HG03342 (cell line): Measurements from ENCODE around the gene POPDC2.

Experiments
- ATAC-seq: cut with Tn5 transposase; IDR thresholded peaks from one replicate; pipeline ENCODE4 v1.9.1; 2021; ENCODE audit warnings: mild to moderate bottlenecking, moderate library complexity; ENCODE audit not compliant: unreplicated experiment

The POPDC2 gene

DNA sequence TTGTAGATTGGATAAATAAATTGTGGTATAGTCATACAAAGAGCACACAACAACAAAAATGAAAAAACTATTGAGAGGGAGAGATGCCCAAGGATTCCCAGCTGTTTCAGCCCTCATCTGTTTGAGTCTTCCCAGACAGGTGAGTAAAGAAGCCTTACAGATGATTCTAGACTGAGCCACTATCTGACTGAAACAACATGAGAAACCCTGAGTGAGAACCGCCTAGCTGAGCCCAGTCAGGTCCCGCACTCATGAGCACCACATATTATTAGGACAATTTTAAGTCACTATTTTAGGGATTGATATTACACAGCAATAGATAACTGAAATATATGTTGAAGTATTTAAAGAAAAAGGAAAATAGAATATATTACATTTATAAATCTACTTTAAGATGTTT is 19.0 kb downstream of the POPDC2 start:
- no peak for ATAC-seq

DNA sequence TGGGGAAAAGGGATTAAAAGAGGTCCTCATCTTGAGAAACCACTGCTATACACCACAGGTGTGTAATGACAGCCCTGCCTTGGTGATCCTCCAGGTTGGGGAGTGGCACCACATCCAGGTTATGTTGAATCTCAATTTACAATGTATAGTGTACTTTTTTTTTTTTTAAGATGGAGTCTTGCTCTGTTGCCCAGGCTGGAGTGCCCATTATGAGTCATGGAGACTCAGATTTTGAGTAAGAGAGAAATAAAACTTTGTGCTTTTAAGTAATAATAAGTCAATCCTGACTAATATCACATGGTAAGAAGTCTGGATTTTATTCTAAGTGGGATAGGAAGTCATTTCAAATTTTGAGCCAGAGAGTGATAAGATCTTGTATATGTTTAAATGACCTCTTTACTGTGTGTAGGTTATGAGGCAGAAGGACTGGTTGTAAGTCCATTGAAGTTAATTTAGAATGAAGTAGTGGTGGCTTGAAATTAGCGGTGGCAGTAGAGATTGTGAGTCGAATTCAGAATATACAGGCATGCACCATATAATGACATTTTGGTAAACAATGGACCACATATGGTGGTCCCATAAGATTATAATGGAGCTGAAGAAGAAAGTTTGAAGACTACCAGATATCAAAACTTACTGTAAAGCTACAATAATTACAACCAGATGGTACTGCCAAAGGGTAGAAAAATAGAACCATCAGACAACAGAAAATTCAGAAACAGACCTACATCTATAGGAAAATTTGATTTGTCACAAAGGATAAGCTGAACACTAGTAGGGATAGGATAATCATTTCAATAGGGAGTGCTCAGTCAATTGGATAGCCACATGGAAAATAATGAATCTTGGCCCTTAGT is 20.7 kb downstream of the POPDC2 start:
- no peak for ATAC-seq

DNA sequence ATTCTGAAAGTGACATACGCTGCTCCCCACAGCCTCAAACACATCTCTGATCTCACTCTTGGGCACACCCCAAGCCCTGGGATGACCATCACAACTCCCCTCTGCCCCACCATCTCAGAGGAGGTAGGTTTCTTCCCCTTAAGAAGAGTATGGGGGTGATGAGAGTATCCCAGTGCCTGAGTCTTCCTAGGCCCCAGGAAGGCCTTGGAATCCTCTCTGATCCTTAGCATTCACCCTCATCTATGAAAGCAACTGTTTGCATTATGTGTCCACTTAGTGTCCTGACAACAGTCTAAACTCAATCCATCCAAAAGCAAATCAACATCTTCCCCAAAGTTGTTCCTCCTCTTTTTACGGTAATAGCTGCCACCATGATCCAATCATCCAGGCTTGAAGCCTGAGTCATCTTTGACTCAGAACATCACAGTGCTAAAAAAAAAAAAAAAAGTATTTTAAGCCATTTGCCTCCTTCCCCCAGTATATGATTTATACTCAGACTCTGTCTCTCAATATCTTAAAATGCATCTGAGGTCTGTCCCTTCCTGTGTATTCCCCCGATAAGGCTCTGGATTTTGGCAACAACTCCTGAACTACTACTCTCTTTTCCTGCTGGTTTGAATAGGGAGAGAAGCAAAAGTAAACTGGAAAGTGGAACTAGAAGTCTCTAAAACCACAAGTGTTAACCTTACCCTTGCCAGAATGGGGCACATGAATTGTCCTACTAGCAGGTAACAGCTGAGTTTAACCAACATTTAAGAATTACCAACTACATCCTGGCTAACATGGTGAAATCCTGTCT is 22.5 kb downstream of the POPDC2 start:
- peak; percentile 38 for ATAC-seq

DNA sequence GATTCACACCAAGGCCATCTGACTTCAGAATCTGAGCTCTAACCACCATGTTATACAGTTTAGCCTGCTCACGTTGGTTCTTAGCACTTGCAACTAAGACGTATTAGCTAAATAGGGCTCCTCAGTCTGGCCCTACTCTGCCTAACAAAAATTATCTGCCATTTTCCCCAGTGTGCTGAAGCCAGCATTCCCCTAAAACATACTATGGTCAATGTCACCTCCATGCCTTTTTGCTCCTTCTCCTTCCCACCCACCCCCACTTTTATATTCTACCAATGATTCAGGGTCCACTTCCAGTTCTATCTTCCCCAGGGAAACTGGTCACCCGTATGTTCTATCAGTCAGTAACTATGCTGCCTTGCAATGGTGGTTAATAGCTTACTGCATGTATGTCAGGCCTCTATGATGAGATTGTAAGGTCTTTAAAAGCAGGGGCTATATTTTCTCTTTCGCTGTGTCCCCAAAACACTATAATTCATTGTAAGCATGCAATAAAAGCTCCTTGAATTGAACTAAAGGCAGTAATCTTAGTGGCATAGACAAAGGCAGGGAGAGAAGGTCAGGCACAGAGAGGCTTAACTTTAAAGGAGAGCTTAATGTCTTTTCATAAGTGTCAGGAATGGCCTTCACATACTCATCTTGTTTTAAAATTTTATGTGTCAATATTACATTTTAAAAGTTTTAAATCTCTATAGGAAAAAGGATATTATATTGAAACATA is 23.3 kb downstream of the POPDC2 start:
- no peak for ATAC-seq

DNA sequence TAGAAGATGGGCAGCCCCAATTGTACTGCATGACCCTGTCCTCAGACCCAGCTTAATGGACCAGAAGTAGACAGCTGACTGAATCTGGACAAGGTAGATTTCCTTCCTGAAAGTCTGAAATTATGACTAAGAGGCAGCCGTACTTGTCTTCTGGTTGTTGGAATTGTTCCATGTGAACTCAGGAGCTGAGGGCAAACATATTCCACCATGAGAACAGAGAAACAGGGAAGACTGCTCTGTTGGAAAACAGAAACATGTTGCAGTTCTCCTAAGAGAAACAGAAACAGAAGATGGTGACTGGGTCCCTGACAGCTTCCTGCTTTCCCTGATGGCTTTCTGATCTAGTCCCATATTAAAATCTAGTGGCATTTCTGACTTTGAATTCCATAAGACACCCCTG is 24.1 kb downstream of the POPDC2 start:
- no peak for ATAC-seq

DNA sequence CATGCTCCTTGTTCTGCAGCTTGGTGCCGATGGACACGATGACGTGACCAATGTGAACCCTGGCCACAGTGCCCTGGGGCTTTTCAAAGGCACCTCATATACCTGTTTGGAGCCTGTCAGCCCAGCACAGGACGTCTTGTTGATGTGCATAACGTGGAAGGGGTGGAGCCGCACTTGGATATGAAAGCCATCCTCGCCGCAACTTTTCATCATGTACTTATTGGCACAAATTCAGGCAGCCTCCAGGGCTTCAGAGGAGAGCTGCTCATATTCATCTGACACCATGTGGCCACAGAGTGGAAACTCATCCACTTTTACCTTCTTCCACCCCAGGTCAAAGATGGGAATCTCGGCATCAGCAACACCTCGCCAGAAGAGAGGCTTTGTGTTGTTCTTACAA is 24.7 kb downstream of the POPDC2 start:
- no peak for ATAC-seq

DNA sequence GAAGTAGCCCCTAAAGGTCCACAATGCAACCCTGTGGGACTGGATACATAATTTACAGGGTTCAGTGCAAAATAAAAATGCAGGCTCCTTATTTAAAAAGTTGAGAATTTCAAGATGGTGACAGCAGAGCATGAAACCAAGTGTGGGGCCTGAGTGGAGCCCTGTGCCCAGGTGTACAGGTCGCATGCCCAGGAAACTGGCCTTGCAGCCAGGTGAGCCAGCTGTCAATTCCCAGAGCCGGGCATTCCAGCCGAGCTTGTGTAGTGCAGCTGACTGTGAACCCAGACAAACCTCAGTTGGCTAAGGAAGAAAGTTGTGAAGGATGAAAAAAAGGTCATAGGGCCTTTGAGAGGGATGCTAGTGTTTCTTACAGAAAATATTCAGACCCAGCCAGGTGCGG is 27.6 kb downstream of the POPDC2 start:
- no peak for ATAC-seq

DNA sequence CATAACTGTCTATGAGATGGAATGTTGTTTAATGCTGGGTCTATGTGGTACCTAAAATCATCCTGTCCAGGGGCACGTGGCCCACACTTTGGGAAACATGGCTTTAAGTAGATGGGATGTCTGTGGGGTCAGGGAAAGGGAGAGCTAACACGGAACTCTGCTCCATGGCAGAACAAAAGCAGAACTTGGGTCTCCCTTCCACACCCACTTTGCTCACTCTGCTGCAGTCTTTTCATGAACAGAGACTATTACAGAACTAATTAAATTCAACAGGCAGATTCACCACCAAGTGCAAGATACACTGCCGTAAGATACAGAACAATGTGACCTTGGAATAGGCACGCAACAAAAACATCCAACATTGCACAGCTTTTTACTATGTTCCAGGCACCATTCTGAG is 28.2 kb downstream of the POPDC2 start:
- no peak for ATAC-seq

DNA sequence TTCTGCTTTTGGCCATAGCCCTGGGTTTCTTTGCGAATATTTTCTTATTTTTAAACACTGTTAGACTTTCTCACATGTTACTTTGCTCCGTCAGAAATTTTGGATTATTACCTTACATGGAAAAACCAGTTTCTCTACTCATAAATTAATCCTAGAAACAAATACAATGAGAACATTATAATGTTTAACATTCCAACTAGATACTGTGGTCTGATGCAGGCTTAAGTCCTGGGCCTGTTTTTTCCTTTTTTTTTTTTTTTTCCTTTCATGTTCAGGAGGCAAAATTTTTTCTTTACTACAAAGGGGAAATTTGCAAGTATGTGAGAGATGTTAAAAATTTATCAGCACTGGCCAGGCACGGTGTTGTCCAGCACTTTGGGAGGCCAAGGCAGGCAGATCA is 28.9 kb downstream of the POPDC2 start:
- no peak for ATAC-seq

DNA sequence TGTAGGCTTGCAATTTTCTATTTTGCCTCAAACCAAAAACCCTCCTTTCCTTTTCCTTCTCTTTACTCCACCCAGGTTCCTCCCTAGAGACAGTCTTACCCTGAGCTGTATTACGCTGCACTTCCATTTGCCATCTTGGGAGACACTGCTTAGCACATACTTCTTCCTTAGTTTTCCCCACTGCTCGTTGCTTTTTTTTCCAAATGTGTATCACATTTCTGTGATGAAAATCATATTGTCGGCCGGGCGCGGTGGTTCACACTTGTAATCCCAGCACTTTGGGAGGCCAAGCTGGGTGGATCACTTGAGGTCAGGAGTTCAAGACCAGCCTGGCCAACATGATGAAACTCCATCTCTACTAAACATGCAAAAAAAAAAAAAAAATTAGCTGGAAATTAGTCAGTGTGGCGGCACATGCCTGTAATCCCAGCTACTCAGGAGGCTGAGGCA is 29.5 kb downstream of the POPDC2 start:
- ATAC-seq, result no peak

DNA sequence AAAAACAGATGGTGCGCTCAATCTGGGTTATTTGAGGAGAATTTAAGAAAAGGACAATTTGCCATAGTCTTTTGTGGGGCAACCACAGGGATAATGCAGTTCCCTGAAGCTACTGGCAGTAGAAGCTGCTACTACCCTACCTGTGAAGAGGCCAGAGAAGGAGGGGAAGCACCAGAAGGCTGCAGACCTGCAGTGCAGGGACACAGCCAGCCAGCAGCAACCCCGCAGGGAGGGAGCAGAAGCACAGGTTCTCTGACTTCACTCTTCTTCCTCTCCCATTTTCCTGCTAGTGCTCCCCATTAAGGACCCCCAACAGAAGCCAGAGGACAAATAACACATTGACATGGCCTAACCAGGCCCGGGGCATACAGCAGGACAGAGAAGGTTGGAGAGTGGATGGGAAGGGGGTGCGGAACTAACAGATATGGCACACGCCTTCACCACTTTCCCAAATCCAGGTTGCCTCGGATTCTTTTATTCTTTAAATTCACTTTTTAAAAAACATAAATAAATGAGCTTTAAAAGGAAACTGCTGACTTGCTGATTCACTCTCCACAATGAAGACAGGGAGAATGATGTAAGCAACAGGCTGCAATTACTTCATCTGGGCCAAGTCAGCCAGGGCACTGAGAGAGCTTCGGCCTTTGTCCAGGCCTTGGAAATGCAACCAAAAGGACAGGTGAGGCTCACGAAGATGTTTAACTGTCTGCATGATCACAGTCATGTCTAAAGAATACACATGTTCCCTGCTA is 30.1 kb downstream of the POPDC2 start:
- no peak for ATAC-seq

DNA sequence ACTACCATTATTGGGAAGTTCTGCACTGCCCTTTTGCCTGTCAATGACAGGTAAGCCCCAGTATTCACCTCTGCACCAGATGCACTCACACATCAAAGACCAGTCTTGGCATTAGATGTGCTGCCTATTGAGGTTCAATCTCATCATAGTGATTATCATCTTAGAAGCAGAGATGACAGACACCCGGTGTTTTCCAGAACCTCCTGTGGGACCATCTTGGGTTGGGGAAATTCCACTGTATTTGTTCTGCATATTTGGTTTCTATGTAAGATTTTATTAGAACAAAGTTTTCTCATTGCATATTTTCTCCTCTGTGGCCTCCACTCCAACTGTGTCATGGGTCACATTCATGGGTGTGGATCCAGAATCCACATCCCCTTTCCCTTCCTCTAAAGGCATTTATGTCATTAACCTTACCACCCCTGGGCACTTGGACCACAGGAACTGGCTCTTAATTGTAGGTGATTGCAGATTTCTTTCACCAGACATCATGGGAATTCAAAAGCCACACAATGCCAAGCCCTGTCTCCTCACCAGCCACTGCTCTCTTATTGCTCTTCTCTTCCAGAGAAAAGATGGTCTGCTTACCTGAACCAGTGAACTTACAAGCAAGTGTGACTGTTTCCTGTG is 31.5 kb downstream of the POPDC2 start:
- peak; percentile 34 for ATAC-seq

DNA sequence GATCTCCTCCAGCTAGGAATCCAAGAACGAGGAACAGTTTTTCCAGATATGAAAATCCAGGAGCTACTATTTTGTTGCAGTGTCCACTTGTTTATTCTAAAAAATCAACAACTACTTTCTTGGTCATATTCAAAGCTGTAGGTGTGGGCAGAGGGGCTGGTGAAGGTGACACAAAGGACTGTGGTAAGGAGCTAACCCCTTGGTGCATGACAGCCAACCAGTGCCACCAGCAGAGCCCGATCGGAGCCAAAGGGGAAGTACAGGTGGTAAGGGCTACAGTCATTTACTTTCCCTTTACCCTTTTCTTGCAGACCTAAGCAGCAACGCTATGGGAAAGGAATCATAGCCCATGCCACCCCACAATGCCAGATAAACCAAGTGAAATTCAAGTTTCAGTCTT is 32.0 kb downstream of the POPDC2 start:
- ATAC-seq, result peak; percentile 62

DNA sequence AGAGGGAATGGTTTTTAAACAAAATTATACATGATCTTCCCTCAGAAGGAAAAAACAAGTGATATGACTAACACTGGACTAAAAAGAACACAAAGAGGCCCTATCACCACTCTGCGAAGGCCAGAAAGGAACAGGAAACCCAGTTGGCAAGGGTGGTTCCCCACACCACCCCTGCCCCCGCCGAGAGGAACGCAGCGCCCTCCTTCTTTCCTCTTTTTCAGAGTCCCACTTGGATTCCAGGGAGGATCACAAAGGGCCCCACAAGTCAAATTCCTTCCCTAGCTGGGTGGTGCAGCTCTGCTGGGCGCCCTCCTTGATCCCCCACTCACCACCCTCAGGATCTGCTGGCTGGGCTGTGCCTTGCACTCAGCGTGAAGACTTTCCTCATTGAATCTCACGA is 32.9 kb downstream of the POPDC2 start:
- no peak for ATAC-seq

DNA sequence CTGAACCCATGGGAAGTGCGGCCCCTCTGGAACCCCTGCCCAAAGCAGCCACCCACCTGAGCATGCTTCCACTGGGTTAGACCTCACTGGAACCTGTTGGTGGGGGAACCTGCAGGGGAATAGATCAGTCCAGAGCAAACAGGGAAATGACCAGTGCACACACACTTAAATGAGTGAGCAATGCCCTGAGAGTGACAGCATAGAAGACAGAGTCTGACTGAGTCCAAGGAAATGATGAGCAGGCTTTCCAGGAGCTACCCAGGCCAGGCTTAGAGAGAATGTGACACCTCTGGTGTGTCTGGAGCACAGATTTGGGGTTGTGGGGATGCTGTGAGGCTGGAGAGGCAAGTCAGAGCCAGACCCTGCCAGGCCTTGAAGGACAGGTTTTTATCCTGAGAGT is 34.2 kb downstream of the POPDC2 start:
- no peak for ATAC-seq

DNA sequence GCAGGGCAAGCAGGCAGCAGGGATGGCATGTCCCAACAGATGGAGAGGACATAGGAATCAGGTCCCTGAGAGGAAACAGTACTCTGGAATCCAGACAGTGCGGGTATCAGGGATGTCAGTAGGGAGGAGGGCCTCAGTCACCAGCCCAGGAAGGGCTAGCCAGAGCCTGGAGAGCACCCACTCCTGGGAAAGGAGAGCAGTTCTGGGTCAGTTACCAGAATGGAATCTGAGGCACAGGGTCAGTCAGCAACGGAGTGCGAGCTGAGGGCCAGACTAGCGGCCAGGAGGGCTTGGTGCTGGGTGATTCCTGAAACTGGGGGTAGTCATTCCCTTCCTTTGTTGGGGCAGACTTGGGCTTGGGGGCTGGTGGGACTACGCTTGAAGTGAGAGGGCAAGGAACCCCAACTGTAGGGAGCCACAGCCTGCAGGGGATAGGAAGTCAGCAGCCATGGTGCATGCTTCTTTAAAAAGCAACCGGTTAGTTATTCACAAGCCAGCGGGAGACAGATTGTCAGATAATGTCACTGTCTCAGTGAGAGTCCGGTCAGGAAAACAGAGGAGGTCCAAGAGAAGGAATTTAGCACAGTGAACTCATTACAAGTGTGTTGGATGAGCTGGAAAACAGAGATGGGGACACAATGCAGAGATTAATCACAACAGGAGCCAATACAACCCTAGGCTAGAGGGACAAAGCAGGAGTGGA is 34.8 kb downstream of the POPDC2 start:
- no peak for ATAC-seq

DNA sequence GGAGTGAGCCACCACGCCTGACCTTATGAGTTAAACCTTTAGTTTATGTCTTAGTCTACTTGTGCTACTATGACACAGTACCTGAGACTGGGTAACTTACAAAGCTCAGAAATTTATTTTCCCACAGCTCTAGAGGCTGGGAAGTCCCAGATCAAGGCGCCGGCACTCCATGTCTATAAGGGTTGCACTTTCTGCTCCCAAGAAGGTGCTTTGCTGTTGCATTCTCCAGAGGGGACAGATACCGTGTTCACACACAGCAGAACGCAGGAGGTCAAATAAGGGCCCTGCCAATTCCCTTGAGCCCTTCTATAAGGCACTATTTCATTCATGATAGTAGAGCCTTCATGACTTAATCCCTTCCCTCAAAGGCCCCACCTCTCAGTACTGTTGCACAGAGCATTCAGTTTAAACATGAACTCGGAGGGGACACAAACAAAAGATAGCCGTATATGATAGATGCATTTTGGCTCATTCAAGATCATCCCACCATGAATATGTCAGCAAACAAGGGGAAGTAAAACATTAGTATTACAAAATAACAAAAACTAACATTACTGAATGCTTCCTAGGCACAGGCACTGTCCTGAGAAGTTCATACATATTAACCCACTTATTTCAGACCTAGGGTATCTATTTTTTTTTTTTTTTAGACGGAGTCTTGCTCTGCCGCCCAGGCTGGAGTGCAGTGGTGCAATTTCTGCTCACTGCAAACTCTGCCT is 36.2 kb downstream of the POPDC2 start:
- ATAC-seq, result no peak

DNA sequence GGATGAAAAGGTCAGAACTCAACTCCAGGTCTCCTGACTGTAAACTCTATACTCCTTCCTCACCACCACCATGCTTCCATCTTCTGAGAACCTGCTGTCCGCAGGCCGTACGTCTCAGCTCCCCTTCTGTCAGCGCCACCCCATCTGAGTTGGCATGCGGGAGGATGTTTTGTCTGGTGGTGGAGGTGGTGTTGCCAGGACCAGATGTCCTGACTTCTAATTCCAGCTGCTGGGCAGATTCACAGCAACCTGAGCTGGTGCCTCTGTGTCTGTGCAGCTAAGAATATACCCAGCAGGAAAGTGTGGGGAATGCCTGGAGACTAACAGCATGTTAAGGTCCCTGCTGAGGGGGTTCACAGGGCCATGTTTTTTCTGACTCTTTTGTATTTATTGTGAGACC is 39.5 kb downstream of the POPDC2 start:
- no peak for ATAC-seq

DNA sequence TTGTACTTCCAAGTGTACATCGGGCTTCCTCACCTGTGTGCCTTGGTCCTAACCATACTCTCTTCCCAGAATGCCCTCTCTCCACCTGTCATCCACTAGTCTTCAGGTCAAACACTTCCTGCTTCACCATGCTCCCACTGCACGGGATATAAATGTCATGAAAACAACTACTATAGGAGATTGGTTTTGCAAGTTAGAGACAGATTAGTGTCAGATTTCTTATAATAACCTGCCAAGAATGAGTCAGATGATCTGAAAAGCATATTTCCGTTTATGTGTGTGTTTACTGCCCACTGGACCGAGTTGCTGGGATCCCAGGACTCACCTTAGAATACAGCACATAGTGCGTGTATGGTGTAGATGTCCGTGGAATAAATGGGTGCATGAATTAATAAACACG is 41.3 kb downstream of the POPDC2 start:
- ATAC-seq, result no peak
